Measurements from ENCODE around the gene VCX2. TPM values are rescaled to one million over a fixed set of nuclear protein-coding genes. Genes with fewer than 3 reads are reported as not detected.
"Not testable (repeated sequence)": the region's sequence is repeated elsewhere in the genome, so short reads cannot be mapped to it uniquely, and the experiment has no call there.

The VCX2 gene
- total RNA-seq, 1 donor from 2014 or later = not detected

DNA sequence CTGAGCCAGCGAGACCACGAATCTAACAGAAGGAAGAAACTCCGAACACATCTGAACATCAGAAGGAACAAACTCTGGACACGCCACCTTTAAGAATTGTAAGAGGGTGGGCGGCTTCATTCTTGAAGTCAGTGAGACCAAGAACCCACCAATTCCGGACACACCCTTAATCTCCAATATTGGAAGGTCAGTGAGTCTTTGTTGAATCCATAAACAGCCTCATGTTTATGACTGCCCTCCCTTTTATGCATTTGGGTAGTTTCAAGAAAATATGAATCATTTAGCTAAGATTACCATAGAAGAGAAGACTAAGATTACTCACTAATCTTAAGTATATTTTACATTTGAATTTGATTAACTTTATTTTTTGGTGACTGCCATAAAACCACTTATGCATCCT, 48.5 kb downstream of the VCX2 start:
- no peak for DNase-seq (ENCODE audit: low read depth, low spot score)

- not testable (repeated sequence) for DNase-seq (ENCODE audit: low read depth, low spot score)
Observed at GRCh38 chrX:8121391-8121790, 49.7 kb downstream of the VCX2 start.

Other genes with a start within 250 kb of the VCX2 start
- 5.4 and 12.1 TPM in 2 replicates for gene PNPLA4, start 243.9 kb downstream of the VCX2 start, total RNA-seq